Activated CD8-positive, alpha-beta memory T cell treated with anti-CD3 and anti-CD28 coated beads, Interleukin-2, amount 50 U/mL, for 24 hours (primary cell): ENCODE measurements around the gene NUBP1.

ENCODE experiments used
- DNase-seq: peaks from one replicate; pipeline ENCODE4 v3.0.0-alpha.2; 2020; ENCODE audit errors: extremely low read depth

The NUBP1 gene

DNA sequence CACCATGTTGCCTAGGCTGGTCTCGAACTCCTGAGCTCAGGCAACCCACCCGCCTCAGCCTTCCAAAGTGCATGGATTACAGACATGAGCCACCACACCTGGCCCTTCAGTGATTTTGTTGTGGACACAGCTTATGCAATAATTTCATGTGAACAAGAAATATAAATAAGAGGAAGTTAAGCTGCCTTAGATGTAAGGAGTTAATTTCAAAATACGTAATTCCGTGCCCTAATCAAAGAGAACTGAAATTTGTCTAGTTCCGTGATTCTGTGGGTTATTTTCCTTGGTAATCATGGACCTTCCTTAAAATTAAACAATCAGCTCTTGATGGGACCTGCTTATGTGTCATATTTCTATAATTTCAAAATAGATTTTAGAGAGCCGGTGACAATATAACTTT is 63.1 kb downstream of the NUBP1 start:
- no peak for DNase-seq

DNA sequence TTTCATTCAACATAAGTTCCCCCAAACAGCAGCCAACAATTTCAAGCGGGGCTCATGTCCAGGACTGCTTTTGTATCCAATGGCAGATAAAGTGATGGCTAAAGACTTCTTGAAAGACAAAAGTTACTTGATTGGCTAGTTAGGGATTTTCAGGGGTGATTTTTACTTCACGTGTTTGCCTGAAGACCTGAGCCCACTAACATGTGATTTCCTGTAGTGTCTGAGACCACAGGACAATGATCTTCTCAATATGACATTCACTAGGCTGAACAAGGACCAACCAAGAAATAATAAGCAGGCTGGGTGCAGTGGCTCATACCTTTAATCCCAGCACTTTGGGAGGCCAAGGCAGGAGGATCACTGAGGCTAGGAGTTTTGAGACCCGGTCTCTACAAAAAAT is 64.6 kb downstream of the NUBP1 start:
- no peak for DNase-seq

DNA sequence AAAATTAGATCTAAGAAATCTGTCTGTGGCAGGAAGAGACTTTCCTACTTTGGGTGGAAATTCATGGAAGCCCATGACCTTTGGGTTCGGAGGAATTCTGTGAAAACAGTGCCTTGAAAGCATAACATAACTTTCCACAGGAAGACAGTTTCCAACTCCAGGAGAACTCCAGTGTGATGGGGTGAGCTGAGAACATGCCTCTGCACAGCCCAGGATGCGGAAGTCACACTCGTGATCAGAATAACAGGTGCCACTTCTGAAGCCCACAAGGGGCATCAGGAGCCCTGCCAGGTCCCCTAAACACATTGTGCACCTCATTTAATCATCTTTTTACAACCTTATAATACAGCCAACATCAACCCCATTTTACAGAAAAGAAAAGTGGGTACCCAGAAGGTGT is 65.2 kb downstream of the NUBP1 start:
- no peak for DNase-seq

DNA sequence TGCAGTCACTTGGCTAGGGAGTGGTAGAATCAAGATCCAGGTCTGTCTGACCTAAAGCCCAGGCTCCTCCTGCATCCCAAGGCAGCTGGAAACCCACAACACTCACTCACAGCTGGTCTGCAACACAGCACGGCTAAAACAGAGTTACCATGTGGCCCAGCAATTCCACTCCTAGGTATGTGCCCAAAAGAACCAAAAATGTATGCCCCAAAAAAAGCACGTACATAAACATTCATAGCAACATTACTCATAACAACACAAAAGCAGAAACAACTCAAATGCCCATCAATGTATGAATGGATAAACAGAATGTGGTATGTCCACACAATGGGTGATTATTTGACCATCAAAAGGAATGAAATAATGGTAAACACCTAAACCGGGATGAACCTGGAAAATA is 66.1 kb downstream of the NUBP1 start:
- no peak for DNase-seq

DNA sequence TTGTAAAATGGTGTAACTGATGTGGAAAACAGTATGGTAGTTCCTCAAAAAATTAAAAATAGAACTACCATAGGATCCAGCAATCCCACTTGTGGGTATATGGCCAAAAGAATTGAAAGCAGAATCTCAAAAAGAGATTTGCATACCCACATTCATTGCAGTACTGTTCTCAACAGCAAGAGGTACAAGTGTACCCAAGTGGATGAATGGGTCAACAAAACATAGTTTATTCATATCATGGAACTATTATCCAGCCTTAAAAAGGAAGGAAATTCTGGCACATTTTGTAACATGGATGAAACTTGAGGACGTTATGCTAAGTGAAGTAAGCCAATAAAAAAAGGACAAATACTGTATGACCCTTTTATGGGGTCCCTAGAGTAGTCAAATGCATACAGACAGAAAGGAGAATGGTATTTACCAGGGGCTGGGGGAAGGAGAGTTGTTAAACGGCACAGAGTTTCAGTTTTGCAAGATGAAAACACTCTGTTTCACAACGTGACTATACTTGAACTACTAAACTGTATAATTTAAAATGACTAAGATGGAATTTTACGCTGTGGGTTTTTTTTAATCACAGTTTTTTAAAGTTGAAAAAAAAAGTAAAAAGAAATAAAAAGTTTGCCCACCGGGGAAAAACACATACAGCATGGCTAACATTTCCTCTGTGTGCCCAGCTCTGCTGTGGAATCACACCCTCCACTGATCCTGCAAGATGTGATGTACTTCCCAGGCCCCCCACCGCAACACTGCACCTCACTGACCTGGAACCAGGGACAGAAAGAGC is 68.9 kb downstream of the NUBP1 start:
- DNase-seq, result no peak

DNA sequence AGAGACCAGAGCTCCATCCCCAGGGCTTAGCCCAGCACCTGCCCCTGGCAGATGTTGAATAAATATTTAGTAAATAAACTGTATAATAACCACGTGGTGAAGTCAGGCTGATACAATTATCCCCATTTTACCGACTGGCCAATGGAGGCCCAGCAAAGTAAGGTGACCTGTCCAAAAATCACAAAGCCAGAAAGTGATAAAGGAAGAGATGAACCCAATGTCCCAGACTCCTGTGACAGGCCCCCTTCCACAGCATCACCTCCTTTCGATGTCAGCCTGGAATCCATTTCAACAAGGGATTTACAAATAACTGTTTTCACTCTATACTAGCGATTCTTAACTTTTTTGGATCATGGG is 69.4 kb downstream of the NUBP1 start:
- DNase-seq, result no peak

DNA sequence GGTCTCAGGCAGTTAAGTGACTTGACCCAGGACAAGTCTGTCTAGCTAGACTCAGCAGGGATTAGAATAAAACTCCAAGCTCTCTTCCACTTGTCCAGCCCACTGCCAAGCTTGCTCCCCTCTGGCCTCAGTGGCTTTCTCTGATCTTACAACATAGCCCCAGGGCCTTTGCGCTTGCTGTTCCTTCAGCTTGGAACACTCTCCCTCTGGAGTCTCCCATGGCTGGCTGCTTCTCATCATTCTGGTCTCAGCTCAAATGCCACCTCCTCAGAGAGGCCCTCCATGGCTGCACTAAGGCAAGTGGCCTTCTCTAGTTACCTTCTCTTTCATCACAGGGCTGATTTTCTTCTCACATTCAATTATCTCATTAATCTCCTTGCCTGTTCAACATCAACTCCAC is 73.9 kb downstream of the NUBP1 start:
- no peak for DNase-seq

DNA sequence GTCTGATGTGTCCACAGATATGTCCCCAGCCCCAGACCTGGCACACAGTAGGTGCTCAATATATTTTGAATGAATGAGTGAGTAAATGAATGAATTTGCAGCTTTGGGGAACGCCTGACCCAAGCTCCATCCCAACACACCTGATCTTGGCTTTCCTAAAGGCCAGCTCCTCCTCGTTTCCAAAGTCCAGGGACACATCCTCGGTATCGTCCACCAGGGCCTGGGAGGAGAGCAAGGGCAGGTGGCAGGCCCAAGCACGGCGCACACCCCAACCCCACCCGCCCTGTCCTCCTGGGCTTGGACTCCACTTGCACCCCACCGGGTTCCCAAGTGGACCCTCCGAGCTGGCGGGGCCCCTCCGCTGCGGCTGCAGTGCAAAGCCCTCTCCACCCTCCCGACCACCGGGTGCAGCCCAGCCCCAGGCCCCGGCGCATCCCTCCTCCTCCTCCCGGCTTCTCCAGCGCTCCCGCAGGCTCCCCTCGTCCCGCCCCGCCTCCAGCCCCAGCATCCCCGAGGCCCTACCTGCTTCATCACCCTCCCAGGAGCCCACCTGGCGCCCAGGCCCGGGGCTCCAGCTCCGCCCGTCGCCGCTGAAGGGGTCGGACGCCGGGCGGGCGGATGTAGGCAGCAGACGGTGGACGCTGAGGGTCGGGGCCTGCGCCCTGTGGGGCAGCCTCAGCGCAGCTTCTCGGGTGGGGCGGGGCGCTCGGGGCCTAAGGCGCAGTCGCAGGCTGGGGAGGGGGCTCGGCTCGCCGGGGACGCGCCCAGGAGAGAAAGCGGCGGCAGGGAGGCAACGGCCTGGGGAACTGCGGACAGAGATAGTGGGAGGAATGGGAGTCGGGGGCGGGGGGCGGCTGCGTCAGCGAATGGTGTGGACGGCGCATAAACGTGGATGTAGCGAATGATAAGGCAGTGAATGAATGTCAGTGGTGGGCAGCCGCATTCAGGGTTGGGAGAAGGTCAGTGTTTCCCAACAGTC is 74.6 kb downstream of the NUBP1 start, which contains the start of gene TVP23A:
TSS of gene TVP23A (minus strand) at position 832 of the 979 bp plus-strand sequence. CDS start at position 531, 301 bp downstream.
- DNase-seq, result no peak
